Heart left ventricle (tissue), 13 donors: ENCODE results near the gene IGF2.

Experiments
- POLR2A ChIP-seq, 2 donors: fragments of 450-650 bp; IDR thresholded peaks; one replicate each; pipeline ENCODE4 v1.6.1; 2017; ENCODE audit warnings: antibody characterized with exemption in 2 of 2, mild to moderate bottlenecking in 2 of 2, moderate library complexity in 2 of 2
- TF ChIP-seq, protein P1 (sequence below), 12 donors: fragments of 200-600 bp; sonication (generic) in 4 of 12; IDR thresholded peaks; one replicate each; pipeline versions ENCODE4 v1.5.0 to v1.8.0; 2018 to 2022; ENCODE audit warnings: antibody characterized with exemption in 12 of 12, mild to moderate bottlenecking in 5 of 12
- donor health status: ischemic (EF 13 %, LVEDD 7.1; RV severe dilation, severe dysfunction).
- donor health status: DM: no; HTN: yes; CAD: no.
- donor health status: DM: no; HTN: no; CAD: no.
- donor health status: ischemic (EF 25% LVEDD 6.9; RV normal size, moderate dysfunction).
- donor health status: ischemic (EF 25% LVEDD 5.7; RV mildly dilated, moderate dysfunction).
- donor health status: ischemic (EF 35%, LVEDD 5.7; RV mildly dilated, moderate dysfunction).
- donor health status: nonischemic (EF 11% LVEDD 7.7; RV severe dilation, severe dysfunction).
- donor health status: DM: yes; HTN: yes; CAD: no.
- donor health status: PGD.
- donor health status: ischemic (EF 29% LVEDD 5.4; RV normal size, mild dysfunction).
- donor health status: nonischemic (EF 23%, LVEDD 6.1; RV moderate dilation, normal function).

DNA sequence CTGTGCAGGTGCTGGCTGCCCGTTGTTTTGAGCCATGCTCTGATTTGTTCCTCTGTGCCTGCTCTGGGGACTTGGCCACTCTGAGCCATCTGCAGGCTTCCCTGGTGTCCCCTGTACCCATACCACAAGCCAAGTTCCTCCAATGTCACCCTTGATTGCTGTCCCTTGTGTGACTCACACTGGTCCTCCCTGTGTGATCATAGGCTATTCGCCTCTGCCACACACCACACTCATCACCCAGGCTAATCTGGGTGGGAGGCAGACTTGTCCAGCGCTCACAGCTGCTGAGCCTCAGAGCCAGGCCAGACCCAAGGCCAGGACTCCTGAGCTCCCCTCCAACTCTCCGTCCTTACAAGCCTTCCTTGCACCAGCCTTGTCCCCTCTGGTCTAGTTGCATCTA lies 31.7 kb downstream of the IGF2 start:
- TF ChIP-seq POLR2A (IDR thresholded peaks at IDR 0.05): no peak
- TF ChIP-seq, protein P1, sequence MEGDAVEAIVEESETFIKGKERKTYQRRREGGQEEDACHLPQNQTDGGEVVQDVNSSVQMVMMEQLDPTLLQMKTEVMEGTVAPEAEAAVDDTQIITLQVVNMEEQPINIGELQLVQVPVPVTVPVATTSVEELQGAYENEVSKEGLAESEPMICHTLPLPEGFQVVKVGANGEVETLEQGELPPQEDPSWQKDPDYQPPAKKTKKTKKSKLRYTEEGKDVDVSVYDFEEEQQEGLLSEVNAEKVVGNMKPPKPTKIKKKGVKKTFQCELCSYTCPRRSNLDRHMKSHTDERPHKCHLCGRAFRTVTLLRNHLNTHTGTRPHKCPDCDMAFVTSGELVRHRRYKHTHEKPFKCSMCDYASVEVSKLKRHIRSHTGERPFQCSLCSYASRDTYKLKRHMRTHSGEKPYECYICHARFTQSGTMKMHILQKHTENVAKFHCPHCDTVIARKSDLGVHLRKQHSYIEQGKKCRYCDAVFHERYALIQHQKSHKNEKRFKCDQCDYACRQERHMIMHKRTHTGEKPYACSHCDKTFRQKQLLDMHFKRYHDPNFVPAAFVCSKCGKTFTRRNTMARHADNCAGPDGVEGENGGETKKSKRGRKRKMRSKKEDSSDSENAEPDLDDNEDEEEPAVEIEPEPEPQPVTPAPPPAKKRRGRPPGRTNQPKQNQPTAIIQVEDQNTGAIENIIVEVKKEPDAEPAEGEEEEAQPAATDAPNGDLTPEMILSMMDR (IDR thresholded peaks at IDR 0.05): no peak
